AG04450 (cell line): ENCODE results near the gene CCDC160. TPM values are rescaled to one million over a fixed set of nuclear protein-coding genes. Genes with fewer than 3 reads are reported as not detected.

Experiments used
- CTCF ChIA-PET: fragments of 300-600, 350-600 bp; formaldehyde crosslinking; extraction: SDS; loops from one replicate; lab custom pipeline; 2022; ENCODE audit warnings: antibody characterized with exemption, inconsistent platforms; lab: Charles Lee
- POLR2A ChIA-PET: fragments of 350-600 bp; formaldehyde crosslinking; extraction: SDS; loops from one replicate; lab custom pipeline; 2021; ENCODE audit warnings: antibody characterized with exemption, inconsistent platforms; lab: Yijun Ruan, JAX
- DNase-seq: peaks from one replicate; pipeline ENCODE4 v3.0.0-alpha.2; 2011; ENCODE audit warnings: low read depth, low spot score
- H3K27ac ChIP-seq: one replicate; pipeline ENCODE4 v1.5.1; 2012; ENCODE audit warnings: low read depth, low read length, control low read depth
- H3K27me3 ChIP-seq: one replicate; pipeline ENCODE4 v1.6.0; 2012; ENCODE audit warnings: low read length; ENCODE audit not compliant: control insufficient read depth, insufficient read depth
- H3K4me3 ChIP-seq: 2 replicates; pipeline ENCODE4 v1.5.1; 2011; ENCODE audit warnings: mild to moderate bottlenecking, low read depth, low read length, control low read depth
- H3K9me3 ChIP-seq: 2 replicates; pipeline ENCODE4 v1.5.1; 2012; ENCODE audit warnings: low read length; ENCODE audit not compliant: control insufficient read depth, insufficient read depth
- polyA plus RNA-seq: library from polyadenylated mRNA; depleted of rRNA; stranded (reverse); fragments of >200 nt; gene quantifications from 2 replicates; pipeline ENCODE4 v1.2.3, GENCODE V29; 2011; rRNA removed
- TF ChIP-seq, protein P1 (sequence below): IDR thresholded peaks from 2 replicates; pipeline ENCODE4 v1.5.1; 2011; ENCODE audit warnings: low read depth, low read length, control low read depth, inconsistent platforms

CCDC160 gene
- polyA plus RNA-seq, 1 experiment = 0.15 TPM

DNA sequence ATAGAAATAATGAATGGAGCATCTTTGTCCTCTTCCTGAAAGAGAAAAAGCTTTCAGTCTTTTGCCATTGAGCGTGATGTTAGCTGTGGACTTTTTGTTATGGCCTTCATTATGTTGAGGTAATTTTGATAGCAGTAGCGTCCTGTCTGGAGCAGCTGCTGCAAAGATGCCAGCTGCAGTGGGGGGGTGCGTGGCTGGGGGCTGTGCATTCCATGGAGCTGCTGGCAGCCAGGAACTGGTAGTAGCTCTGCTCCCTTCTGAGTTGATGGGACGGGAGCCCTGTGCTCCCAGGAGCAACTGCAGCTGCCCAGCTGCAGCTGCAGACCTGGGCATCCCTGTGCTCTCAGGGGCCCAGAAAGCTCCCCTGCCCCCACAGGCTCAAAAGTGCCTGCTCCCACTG is 50.4 kb downstream of the CCDC160 start:
- POLR2A ChIA-PET = no interaction called here
- CTCF ChIA-PET = no interaction called here
- no peaks in the 10 kb centered on the region for H3K9me3 ChIP-seq
- no peak overlapping the region for H3K4me3 ChIP-seq
- TF ChIP-seq, protein P1, sequence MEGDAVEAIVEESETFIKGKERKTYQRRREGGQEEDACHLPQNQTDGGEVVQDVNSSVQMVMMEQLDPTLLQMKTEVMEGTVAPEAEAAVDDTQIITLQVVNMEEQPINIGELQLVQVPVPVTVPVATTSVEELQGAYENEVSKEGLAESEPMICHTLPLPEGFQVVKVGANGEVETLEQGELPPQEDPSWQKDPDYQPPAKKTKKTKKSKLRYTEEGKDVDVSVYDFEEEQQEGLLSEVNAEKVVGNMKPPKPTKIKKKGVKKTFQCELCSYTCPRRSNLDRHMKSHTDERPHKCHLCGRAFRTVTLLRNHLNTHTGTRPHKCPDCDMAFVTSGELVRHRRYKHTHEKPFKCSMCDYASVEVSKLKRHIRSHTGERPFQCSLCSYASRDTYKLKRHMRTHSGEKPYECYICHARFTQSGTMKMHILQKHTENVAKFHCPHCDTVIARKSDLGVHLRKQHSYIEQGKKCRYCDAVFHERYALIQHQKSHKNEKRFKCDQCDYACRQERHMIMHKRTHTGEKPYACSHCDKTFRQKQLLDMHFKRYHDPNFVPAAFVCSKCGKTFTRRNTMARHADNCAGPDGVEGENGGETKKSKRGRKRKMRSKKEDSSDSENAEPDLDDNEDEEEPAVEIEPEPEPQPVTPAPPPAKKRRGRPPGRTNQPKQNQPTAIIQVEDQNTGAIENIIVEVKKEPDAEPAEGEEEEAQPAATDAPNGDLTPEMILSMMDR = no peak
- DNase-seq = no peak
- no peak overlapping the region for H3K27ac ChIP-seq
- H3K27me3 ChIP-seq = no peaks in the 10 kb centered on the region

DNA sequence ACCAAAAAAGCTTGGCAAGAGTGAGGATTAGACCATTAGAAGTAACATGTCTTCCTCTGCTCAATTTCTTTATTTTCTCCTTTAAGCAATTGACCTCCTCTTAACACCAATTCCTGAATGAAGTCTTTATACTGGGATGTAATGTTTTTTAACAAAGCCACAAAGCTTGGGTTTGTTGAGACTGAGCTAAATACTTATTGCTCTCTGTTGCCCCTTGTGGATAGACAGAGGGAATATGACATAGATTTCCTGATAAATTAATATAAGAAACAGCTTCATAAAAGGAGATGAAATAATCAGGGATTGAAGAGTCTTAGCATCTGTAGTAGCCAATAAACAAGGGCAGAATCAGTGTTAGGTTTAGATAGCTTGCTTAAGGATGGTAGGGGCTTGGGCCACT is 57.6 kb downstream of the CCDC160 start:
- no peaks in the 10 kb centered on the region for H3K27me3 ChIP-seq
- no peak overlapping the region for H3K27ac ChIP-seq
- DNase-seq = no peak
- CTCF ChIA-PET = interaction anchor here (0.9 to 1.6 kb wide), 5 partner anchors 11 to 101 kb away, joined by 3 read pairs; no protein-coding TSS in a partner anchor
- H3K9me3 ChIP-seq = no peaks in the 10 kb centered on the region
- H3K4me3 ChIP-seq = no peak overlapping the region
- POLR2A ChIA-PET = no interaction called here
- TF ChIP-seq, protein P1 = peak; percentile 40

Other genes starting within 250 kb of the CCDC160 start
- gene PHF6, start 136.1 kb downstream of the CCDC160 start, polyA plus RNA-seq = 15.1 and 16.1 TPM in 2 replicates
- 25.5 and 32.8 TPM in 2 replicates for gene HPRT1, start 223.0 kb downstream of the CCDC160 start, polyA plus RNA-seq